Measurements from ENCODE around the gene ITM2B. TPM values are rescaled to one million over a fixed set of nuclear protein-coding genes. Genes with fewer than 3 reads are reported as not detected.
"Not testable (repeated sequence)": the region's sequence is repeated elsewhere in the genome, so short reads cannot be mapped to it uniquely, and the experiment has no call there.

The ITM2B gene
- total and polyA plus RNA-seq, 2 donors (not counting 1 experiment from before 2014, with no cell fraction given): 122 to 177 TPM

DNA sequence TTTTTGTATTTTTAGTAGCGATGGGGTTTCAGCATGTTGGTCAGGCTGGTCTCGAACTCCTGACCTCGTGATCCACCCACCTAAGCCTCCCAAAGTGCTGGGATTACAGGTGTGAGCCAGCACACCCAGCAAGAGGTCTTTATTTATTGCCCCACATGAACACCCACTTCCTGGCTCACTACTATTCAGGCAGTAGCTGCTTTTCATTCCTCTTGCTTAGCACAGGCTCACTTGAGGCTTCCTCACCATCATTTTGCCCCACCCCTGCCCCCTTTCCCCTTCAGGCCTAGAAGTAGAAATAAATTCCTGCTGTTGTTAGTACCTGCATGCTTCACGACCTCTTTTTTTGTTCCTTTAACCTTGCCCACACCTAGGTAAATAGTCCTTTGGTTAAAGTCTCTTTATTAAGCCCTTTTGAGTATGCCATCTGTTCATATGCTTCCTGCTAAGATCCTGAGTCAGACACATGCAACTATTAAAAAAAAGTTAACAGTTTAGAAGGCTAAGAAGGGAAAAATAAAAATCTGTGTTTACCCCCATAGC is 33.5 kb upstream of the ITM2B start:
- WGBS (ENCODE audit: insufficient coverage): 56% methylated on average over 3 of the region's 4 CpGs
- peaks cover 15% of the 10 kb centered on the region for H3K27me3 Mint-ChIP-seq
- DNase-seq: no peak
- H3K4me1 Mint-ChIP-seq: peaks cover 4% of the 10 kb centered on the region
- Histone ChIP-seq H3K4me2 (replicated peaks; ENCODE audit: low read depth, low read length, poor library complexity, severe bottlenecking) (no peak overlapping the region), H4K20me1 (ENCODE audit: control insufficient read depth, insufficient read depth, low read length, poor library complexity, severe bottlenecking) (no peaks in the 10 kb centered on the region), H2AFZ (ENCODE audit: insufficient read depth, low read depth, low read length, poor library complexity, severe bottlenecking) (no peak overlapping the region), H3K27me3 (replicated peaks in 1 of 4; ENCODE audit: control extremely low read depth in 1 of 4, control insufficient read depth in 3 of 4, insufficient read depth in 4 of 4, low read length in 3 of 4) (peaks cover 0 to 3% (median 0%) of the 10 kb centered on the region in 4 experiments), H3K9ac (ENCODE audit: low read length) (no peak overlapping the region), H3K4me3 (ENCODE audit: control extremely low read depth in 1 of 5, extremely low read depth in 1 of 5, insufficient read depth in 1 of 5, low read depth in 2 of 5, low read length in 4 of 5) (no peak overlapping the region), H3K27ac (ENCODE audit: low read length in 2 of 2) (no peak overlapping the region), H3K4me1 (ENCODE audit: control insufficient read depth in 2 of 2, insufficient read depth in 2 of 2, low read length in 2 of 2) (peaks cover 2 to 10% of the 10 kb centered on the region in 2 donors), H3K36me3 (replicated peaks in 1 of 2; ENCODE audit: control extremely low read depth in 1 of 2, control insufficient read depth in 1 of 2, extremely low read depth in 1 of 2, insufficient read depth in 2 of 2, low read length in 1 of 2) (no peaks in the 10 kb centered on the region), H3K79me2 (ENCODE audit: control insufficient read depth, insufficient read depth, low read length) (no peaks in the 10 kb centered on the region), H3K9me3 (ENCODE audit: control extremely low read depth in 1 of 3, control insufficient read depth in 2 of 3, insufficient read depth in 1 of 3, low read length in 2 of 3) (peaks cover 0 to 6% (median 0%) of the 10 kb centered on the region in 3 donors)
- H3K27ac Mint-ChIP-seq: no peak overlapping the region
- no peak for TF ChIP-seq EZH2 (IDR thresholded peaks at IDR 0.05; ENCODE audit: borderline replicate concordance, insufficient read depth, low read depth, low read length, poor library complexity, severe bottlenecking)
- TF ChIP-seq, protein P1, sequence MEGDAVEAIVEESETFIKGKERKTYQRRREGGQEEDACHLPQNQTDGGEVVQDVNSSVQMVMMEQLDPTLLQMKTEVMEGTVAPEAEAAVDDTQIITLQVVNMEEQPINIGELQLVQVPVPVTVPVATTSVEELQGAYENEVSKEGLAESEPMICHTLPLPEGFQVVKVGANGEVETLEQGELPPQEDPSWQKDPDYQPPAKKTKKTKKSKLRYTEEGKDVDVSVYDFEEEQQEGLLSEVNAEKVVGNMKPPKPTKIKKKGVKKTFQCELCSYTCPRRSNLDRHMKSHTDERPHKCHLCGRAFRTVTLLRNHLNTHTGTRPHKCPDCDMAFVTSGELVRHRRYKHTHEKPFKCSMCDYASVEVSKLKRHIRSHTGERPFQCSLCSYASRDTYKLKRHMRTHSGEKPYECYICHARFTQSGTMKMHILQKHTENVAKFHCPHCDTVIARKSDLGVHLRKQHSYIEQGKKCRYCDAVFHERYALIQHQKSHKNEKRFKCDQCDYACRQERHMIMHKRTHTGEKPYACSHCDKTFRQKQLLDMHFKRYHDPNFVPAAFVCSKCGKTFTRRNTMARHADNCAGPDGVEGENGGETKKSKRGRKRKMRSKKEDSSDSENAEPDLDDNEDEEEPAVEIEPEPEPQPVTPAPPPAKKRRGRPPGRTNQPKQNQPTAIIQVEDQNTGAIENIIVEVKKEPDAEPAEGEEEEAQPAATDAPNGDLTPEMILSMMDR (IDR thresholded peaks at IDR 0.05): no peak
- intact Hi-C loops (cut with micrococcal nuclease): no loop called here
- no peaks in the 10 kb centered on the region for H3K9me3 Mint-ChIP-seq (ENCODE audit: insufficient read depth)
- ChIA-PET CTCF (interaction anchor here (1.0 kb wide), 1 partner anchor 32 kb away, joined by 3 read pairs; no protein-coding TSS in a partner anchor), POLR2A (no interaction called here)
- ATAC-seq (ENCODE audit: low read depth): no peak
- H3K4me3 Mint-ChIP-seq: no peak overlapping the region

DNA sequence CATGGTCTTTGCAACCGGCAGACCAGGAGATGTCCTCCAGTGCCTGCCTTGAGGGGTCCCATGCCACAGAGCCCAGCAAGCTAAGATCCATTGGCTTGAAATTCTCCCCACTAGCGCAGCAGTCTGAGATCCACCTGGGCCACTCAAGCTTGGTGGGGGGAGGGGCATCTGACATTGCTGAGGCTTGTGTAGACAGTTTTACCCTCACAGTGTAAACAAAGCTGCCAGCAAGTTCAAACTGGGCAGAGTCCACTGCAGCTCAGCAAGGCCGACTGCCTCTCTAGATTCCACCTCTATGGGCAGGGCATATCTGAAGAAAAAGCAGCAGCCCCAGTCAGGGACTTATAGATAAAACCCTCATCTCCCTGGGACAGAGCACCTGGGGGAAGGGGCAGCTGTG is 32.0 kb upstream of the ITM2B start:
- Histone ChIP-seq H3K79me2 (ENCODE audit: control insufficient read depth, insufficient read depth, low read length) (no peaks in the 10 kb centered on the region), H4K20me1 (ENCODE audit: control insufficient read depth, insufficient read depth, low read length, poor library complexity, severe bottlenecking) (no peaks in the 10 kb centered on the region), H3K4me3 (ENCODE audit: control extremely low read depth in 1 of 5, extremely low read depth in 1 of 5, insufficient read depth in 1 of 5, low read depth in 2 of 5, low read length in 4 of 5) (no peak overlapping the region), H3K36me3 (replicated peaks in 1 of 2; ENCODE audit: control extremely low read depth in 1 of 2, control insufficient read depth in 1 of 2, extremely low read depth in 1 of 2, insufficient read depth in 2 of 2, low read length in 1 of 2) (no peaks in the 10 kb centered on the region), H3K27ac (ENCODE audit: low read length in 2 of 2) (no peak overlapping the region), H2AFZ (ENCODE audit: insufficient read depth, low read depth, low read length, poor library complexity, severe bottlenecking) (no peak overlapping the region), H3K4me2 (replicated peaks; ENCODE audit: low read depth, low read length, poor library complexity, severe bottlenecking) (no peak overlapping the region), H3K9me3 (ENCODE audit: control extremely low read depth in 1 of 3, control insufficient read depth in 2 of 3, insufficient read depth in 1 of 3, low read length in 2 of 3) (peaks cover 0 to 6% (median 0%) of the 10 kb centered on the region in 3 donors), H3K9ac (ENCODE audit: low read length) (no peak overlapping the region), H3K27me3 (replicated peaks in 1 of 4; ENCODE audit: control extremely low read depth in 1 of 4, control insufficient read depth in 3 of 4, insufficient read depth in 4 of 4, low read length in 3 of 4) (peaks cover 0 to 3% (median 0%) of the 10 kb centered on the region in 4 experiments), H3K4me1 (ENCODE audit: control insufficient read depth in 2 of 2, insufficient read depth in 2 of 2, low read length in 2 of 2) (no peaks in the 10 kb centered on the region)
- H3K4me3 Mint-ChIP-seq: no peak overlapping the region
- peaks cover 15% of the 10 kb centered on the region for H3K27me3 Mint-ChIP-seq
- TF ChIP-seq, protein P1 (IDR thresholded peaks at IDR 0.05): no peak
- H3K9me3 Mint-ChIP-seq (ENCODE audit: insufficient read depth): no peaks in the 10 kb centered on the region
- ChIA-PET POLR2A (no interaction called here), CTCF (no interaction called here)
- no peaks in the 10 kb centered on the region for H3K4me1 Mint-ChIP-seq
- H3K27ac Mint-ChIP-seq: no peak overlapping the region
- DNase-seq: no peak
- intact Hi-C loops (cut with micrococcal nuclease): no loop called here
- ATAC-seq (ENCODE audit: low read depth): no peak
- WGBS (ENCODE audit: insufficient coverage): 100% methylated on average over 2 of the region's 3 CpGs

DNA sequence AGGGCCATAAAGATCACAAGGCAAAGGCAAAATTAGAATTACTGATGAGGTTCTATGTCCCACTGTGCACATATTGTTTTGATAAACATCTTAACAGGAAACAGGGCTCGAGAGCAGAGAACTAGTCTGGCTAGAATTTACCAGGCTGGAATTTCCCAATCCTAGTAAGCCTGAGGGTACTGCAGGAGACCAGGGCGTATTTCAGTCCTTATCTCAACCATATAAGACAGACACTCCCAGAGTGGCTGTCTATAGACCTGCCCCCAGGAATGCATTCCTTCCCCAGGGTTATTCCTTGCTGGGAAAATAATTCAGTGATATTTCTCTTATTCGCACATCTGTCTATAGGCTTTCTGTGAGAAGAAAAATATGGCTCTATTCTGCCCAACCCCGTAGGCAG is 25.8 kb upstream of the ITM2B start:
- H3K27ac ChIP-seq (ENCODE audit: low read length in 2 of 2); H3K4me2 ChIP-seq (replicated peaks; ENCODE audit: low read depth, low read length, poor library complexity, severe bottlenecking); H3K9me3 ChIP-seq (ENCODE audit: control extremely low read depth in 1 of 3, control insufficient read depth in 2 of 3, insufficient read depth in 1 of 3, low read length in 2 of 3); H3K27ac Mint-ChIP-seq; H3K9ac ChIP-seq (ENCODE audit: low read length); H3K4me1 ChIP-seq (ENCODE audit: control insufficient read depth in 2 of 2, insufficient read depth in 2 of 2, low read length in 2 of 2); H3K4me1 Mint-ChIP-seq; CTCF ChIA-PET; intact Hi-C loops (cut with micrococcal nuclease); H3K4me3 Mint-ChIP-seq; H3K36me3 ChIP-seq (replicated peaks in 1 of 2; ENCODE audit: control extremely low read depth in 1 of 2, control insufficient read depth in 1 of 2, extremely low read depth in 1 of 2, insufficient read depth in 2 of 2, low read length in 1 of 2); H4K20me1 ChIP-seq (ENCODE audit: control insufficient read depth, insufficient read depth, low read length, poor library complexity, severe bottlenecking); H3K79me2 ChIP-seq (ENCODE audit: control insufficient read depth, insufficient read depth, low read length); H3K4me3 ChIP-seq (ENCODE audit: control extremely low read depth in 1 of 5, extremely low read depth in 1 of 5, insufficient read depth in 1 of 5, low read depth in 2 of 5, low read length in 4 of 5); POLR2A ChIA-PET; DNase-seq; ATAC-seq (ENCODE audit: low read depth); H3K27me3 ChIP-seq (replicated peaks in 1 of 4; ENCODE audit: control extremely low read depth in 1 of 4, control insufficient read depth in 3 of 4, insufficient read depth in 4 of 4, low read length in 3 of 4); H2AFZ ChIP-seq (ENCODE audit: insufficient read depth, low read depth, low read length, poor library complexity, severe bottlenecking); H3K9me3 Mint-ChIP-seq (ENCODE audit: insufficient read depth): not testable (repeated sequence)
- WGBS (ENCODE audit: insufficient coverage): 100% methylated on average over 3 of the region's 4 CpGs
- peaks cover 12% of the 10 kb centered on the region for H3K27me3 Mint-ChIP-seq
